Measurements from ENCODE around the gene PROK1.

DNA sequence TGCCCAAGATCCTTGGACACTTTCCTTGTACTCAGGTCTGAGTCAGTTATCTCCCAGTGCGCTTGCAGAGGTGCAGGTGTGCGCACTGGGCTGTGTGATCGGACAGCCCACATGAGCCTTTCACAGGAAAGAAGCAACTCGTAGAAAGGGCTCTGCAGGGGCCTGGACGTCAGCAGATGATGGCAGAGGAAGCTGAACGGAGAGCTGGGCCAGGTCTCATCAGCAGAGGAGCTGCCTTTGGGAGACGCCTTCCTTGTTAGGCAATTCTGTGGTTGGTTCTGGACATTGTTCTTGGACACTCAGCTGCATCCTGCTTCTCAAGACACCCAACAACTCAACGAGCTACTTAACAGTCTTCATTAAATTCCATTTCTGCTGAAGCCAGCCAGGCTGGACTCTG lies 7.5 kb upstream of the PROK1 start:
- TF ChIP-seq, protein P1, sequence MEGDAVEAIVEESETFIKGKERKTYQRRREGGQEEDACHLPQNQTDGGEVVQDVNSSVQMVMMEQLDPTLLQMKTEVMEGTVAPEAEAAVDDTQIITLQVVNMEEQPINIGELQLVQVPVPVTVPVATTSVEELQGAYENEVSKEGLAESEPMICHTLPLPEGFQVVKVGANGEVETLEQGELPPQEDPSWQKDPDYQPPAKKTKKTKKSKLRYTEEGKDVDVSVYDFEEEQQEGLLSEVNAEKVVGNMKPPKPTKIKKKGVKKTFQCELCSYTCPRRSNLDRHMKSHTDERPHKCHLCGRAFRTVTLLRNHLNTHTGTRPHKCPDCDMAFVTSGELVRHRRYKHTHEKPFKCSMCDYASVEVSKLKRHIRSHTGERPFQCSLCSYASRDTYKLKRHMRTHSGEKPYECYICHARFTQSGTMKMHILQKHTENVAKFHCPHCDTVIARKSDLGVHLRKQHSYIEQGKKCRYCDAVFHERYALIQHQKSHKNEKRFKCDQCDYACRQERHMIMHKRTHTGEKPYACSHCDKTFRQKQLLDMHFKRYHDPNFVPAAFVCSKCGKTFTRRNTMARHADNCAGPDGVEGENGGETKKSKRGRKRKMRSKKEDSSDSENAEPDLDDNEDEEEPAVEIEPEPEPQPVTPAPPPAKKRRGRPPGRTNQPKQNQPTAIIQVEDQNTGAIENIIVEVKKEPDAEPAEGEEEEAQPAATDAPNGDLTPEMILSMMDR (IDR thresholded peaks at IDR 0.05), result no peak
- TF ChIP-seq POLR2AphosphoS5 (IDR thresholded peaks at IDR 0.05) (no peak), POLR2A (IDR thresholded peaks at IDR 0.05) (no peak)

All from prostate gland (tissue), 2 donors.